Stimulated activated CD8-positive, alpha-beta memory T cell treated with anti-CD3 and anti-CD28 coated beads, Interleukin-12 subunit alpha, Interleukin-12 subunit beta, amount 100 ng/mL, for 24 hours (primary cell): ENCODE measurements around the gene NNMT.

Experiments used
- DNase-seq: peaks from one replicate; pipeline ENCODE4 v3.0.0-alpha.2; 2020; ENCODE audit errors: extremely low read depth

The NNMT gene

DNA sequence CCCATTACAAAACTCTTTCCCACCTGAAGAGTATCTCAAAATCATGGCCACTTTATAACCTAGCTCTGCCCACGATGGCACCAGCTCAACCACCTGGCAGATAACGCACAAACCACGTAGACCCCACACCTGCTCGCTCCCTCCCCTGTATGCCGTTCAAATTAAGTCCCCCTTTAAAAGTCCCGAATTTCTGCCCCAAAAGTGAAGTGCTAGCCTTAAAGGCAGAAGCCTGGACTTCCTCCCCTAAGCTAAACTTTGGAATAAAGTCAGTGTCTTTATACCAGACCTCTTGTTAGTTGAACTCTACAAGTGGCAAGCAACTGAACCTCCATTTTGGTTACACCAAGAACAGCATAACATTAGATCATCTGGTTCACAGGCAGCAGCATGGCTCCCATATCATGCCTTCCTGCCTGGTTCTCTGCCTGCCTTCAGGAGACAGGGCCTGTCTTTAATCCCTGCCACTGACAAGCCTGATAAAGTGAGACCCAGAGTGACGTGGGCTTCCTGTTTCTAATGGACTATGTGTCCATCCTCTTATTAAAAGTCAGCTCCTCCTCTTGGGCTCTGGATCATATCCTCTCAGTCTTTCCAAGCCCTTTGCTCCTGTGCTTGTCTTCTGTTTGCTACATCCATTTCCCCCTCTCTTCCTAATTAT is 32.6 kb upstream of the NNMT start:
- no peak for DNase-seq

DNA sequence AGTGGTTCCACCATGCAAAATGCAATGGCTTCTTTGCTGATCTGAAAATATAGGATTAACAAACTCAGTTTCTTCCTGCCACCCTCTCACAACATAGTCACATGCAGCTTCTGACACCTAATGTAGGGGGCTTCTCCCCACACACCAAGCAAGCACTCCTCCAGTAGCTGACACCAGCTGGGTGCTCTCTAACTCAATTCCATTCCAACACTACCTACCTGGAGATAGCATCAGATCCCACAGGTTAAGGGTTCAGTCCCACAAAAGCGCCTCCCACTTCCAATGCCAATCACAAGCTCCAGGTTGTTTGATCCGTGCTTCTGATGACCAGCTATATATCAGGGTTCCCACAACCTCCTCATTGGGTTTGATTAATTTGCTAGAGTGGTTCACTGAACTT is 31.8 kb upstream of the NNMT start:
- DNase-seq, result no peak

DNA sequence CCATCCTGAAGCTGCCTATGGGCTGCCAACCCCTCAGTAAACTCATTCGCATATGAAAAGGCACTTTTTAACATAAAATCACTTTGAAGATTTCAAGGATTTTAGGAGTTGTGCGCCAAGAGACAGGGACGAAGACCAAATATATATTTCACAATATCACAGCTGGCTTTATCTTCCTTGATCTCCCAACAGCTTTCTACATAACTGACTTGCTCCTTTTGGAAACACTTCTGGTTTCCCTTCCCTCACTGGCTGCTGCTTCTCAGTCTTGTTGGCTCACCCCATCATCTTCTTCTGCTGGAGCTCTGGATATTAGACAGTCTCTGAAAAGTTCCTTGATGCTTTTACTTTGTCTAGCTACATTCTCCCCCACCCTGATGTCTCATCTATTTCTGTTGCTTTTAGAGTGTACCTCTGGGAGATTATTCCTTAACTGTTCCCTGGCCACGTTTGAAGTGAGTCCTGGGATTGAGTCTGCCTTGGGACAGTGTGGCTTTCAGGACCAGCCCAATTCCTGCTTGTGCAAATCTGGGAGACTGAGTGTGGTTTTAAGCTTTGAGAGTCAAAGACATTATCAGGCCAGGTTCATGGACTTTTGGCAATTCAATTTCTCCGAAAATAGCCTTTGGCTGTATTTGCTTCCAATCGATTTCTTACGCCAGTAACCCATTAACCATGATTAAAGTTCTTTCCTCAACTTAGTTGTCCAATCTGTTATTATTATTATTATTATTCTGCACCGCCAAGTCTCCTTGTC is 30.9 kb upstream of the NNMT start:
- DNase-seq, result no peak

DNA sequence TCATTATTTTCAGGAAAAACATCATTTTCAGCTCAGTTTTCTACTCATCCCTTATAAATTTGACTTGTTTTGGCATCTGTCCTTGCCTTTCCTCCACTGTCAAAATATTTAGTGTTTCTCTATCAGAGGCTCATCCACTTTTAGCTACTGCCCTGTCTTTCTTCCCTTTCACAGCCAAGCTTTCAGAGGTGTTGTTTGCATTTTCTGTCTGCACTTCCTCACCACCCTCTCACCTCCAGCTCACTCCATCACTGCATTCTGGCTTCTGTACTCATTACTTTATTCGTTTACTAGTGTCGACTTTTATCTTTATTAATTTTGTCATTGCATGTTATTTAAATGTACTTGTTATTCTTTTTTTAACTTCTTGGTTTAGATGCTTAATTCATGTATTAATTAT is 26.7 kb upstream of the NNMT start:
- DNase-seq, result no peak

DNA sequence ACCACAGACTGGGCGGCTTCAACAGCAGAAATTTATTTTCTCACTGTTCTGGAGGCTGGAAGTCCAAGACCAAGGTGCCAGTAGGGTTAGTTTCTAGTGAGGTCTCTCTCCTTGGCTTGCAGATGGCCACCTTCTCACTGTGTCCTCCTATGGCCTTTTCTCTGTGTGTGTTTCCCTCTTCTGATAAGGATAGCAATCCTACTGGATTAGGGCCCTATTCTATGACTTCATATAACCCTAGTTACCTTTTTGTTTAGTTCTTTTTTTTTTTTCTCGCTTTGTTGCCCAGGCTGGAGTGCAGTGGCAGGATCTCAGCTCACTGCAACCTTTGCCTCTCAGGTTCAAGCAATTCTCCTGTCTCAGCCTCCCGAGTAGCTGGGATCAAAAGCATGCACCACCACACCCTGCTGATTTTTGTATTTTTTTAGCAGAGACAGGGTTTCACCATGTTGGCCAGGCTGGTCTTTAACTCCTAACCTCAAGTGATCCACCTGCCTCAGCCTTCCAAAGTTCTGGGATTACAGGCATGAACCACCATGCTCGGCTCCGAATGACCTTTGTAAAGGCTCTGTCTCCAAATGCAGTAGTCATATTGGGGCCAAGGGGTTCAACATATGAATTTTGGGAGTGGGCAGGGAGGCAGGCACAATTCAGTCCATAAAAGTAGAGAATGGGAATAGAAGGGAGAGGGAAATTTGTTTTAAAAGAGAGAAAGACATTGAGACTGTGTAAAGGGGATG is 25.5 kb upstream of the NNMT start:
- no peak for DNase-seq

DNA sequence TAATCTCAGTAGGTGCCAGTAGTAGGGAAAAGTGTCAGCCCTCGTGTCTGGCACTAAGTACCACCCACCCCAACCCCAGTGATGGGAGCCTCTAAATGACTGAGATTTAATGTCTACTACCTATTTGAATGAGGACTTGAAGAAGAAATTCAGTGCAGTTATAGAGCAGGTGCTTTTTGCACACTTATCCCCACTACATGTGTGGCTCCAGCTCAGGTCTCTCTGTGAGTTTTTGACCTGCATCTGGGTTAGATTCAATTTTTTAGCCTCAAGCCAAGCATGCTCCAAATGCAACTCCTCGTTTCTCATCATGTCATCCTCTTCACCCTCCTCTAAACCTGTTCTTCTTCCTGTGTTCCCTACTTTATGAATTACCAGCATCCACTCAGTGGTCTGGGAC is 24.9 kb upstream of the NNMT start:
- DNase-seq, result no peak

DNA sequence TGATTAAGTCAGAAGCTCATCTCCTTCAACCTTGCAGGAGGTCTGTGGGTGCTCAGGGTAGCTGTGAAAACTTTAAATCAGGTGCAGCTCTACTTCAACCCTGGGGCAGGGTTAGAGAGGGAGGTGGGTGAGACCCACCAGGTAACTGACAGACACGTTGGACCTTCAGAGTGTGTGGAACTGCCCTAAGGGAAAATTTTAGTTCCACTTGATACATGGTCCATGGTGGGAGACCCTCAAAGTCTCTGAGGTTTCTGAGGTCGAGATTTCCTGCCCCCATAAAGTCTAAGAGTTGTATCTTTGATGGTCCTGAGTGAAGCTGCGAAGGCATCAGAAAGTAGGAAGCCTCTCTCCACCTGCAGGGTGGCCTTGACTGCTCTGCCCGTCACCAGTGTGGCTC is 23.9 kb upstream of the NNMT start:
- no peak for DNase-seq

DNA sequence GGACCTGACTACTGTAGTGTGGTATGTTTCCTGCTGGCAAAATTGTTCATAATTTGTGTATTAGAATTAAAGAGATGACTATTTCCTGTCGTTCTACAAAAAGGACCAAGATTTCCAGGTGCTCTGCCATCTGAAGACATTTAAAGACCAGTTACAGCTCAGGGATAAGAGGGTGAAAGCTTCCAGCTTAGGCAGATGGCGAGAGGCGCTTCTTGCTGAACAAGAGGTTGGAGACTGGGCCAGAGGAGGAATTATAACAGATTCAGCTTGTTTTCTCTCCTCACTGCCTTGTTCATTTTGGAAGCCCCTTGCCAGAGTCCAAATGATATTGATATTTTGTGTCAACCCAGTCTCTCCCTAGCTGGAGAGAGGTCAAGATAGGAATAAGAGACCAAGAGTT is 23.1 kb upstream of the NNMT start:
- no peak for DNase-seq

DNA sequence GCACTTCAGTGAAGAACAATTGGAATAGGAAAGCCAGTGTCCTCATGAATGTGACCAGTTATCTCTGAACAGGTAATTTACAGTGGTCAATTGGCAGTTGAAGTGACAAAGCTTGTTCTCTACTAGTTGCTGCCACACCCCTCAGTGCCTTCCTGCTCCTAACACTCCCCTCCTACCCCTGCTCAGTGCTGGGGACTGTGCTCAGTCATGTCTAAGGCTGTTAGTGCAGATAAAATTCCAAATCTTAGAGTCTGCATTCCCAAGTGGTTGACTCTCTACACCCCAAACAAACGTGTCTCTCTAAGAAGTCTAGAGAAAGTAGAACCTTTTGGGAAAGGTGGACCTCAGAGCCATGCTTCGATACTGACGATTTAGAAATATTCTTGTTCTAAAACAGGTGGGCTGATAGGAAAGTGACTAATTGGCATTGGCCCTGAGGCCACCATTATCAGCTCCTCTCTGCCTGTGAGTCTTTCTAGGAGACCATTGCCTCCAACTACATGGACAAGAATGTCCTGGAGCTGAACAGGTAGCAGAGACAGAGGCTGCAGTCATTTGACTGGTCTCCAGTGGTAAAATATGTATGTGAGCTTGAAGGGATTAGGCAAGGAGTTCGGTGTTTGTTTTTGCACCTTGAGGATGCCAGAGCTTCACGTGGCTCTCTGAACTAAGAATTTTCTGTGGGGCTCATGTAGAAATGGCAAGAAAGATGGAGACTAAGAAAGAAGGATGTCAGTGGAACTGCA is 22.1 kb upstream of the NNMT start:
- no peak for DNase-seq

DNA sequence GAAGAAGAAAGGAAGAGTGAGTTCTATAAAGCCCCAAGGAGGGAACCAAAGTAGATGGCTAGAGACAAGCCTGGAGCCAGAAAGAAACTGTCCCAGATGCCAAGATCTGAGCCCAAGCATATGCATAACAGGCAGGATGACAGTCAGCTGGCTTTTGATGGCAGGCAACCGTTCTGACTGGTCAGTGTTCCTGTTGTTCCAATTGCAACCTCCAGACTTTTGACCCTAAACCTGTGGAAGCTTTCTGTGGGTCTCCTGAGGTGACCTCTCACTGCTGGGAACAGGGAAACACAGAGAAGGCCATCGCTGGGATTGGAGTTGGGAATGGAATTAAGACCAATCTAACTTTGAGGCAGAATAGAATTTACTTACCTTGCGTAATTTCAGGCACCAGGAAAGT is 21.6 kb upstream of the NNMT start:
- DNase-seq, result no peak

DNA sequence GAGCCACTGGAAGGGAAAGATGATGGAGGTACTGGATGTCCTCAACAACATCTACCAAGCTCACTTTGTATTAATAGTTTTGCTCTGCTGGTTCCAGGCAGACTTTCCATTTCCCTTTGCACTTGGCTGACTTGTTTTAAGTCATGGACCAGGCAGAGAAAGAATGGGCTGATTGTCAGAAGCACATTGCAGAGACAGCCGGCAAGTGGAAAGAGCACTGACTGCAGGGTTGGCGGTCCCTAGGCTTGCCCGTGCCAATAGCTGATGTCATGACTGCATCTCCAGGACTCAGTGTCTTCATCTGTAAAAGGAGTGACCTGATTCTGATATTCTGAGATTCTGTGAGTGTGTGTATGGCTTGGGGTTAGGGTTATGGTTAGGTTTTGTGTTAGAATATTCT is 20.9 kb upstream of the NNMT start:
- no peak for DNase-seq

DNA sequence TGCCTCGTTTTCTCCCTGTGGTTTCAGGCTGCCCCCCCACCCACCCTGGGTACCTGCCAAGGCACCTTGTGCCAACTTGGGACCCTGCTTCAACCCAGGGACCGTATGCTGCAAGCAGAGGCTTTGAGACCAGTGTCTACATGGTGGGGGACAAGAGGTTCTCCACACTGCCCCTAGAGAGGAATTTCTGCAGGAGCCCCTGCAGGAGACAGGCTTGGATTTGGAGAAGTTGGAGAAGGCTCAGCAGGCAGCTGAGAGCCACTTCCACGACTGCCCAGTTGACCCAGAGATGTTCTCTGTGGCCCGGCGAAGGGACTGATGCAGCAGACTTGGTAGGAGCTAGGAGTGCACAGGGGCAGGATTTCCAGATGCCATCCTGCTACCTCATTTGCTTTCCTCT is 20.1 kb upstream of the NNMT start:
- no peak for DNase-seq

DNA sequence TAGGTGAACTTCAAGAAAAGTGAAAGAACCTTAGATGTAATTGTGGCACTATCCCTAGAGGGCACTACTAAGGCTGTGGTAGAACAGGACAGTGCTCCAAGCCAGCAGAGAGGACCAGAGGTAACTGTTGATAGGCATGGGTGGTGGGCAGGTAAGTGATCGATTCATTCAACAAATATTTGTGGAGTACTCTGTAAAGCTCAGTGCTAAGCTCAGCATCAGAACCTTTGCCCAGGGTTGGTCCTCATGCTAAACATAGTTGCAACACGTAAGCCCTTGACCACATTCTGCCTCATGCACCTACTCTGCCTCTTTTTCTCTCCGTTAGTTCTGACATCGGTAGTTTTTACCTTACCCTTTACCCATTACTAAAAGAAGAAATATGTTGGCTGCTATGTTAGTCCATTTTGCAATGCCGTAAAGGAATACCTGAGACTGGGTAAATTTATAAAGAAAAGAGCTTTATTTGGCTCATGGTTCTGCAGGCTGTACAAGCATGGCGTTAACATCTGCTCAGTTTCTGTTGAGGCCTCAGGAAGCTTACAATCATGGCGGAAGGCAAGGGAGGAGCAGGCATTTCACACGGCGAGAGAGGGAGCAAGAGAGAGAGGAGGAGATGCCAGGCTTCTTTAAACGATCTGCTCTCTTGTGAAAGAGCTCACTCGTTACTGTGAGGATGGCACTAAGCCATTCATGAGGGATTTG is 18.4 kb upstream of the NNMT start:
- DNase-seq, result no peak

DNA sequence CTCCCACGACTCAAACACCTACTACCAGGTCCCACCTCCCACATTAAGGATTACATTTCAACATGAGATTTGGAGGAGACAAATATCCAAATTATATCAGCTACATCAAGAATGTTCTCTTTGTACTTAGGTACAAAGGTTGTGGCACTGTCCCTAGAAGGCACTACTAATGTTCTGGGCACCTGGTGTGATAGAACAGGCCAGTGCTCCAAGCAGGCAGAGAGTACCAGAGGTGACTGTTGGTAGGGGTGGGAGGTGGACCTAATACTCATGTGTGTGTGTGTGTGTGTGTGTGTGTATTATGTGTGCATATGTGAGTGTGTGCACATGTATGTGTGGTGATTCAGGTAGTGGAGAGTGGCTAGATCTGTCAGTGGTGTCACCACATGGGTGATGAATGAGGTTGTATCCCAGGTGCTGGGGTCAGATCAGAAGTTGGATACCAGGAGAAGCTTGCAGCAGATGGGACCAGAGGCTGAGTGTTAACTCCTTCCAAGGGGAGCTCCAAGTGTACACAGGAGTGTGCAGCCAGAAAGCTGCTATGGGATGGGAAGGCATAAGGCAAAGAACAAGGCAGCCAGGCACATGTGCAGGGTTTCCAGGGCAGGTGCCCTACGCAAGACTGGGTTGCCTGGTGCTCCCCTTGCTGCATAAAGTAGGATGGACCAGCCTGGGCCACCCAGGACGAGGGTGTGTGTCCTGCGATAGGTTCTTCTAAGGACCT is 17.7 kb upstream of the NNMT start:
- no peak for DNase-seq

DNA sequence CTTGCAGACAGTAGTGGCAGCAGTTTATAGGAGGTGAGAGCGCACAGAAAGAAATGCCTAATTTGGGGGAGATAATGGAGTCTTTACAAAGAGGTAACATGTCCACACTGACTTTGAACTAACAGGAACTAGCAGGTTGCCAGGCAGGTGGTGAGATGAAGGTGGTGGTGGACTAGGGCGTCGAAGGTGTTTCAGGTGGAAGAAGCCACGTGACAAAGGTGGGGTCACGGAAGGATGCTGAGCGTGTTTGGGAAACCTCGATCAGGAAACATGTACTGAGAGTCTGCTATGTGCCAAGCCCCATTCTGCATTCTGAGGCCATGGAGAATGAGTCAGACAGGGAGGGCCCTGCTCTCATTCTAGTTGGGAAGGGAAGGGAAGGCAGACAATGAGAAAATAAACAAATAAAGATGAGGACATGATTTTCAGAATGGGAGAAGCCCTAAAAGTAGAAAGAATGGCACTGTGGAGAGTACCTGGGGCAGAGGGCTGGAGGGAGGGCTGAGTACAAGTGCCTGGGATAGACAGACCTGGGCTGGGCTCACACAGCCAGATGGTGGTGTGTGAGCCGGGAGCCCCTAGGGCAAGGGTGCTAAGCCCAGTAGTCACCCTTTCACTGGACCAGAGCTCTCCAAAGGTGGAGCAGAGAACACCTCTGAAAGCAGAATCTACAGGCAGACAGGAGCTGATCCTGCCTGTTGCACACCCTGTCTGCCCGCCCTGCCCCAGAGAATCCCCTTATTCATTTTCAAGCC is 16.2 kb upstream of the NNMT start:
- DNase-seq, result no peak

DNA sequence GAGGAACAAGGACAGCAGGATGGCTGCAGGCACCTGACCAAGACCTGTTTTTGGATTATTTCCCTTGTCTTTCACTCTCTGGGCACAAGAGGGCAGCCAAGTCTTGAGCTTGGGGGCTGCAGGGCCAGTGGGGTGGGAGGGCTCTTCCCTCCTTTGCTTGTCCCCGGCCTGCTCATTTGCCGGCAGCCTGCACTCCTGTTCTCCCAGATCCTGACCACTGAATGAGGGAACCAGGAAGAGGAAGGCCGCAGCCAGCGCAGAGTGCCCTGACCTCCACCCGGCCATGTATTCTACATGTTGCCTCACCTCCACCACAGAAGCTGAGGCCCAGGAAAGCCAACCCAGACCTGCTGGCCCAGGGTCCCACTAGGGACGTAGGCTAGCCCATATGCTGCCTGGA is 15.5 kb upstream of the NNMT start:
- DNase-seq, result no peak

DNA sequence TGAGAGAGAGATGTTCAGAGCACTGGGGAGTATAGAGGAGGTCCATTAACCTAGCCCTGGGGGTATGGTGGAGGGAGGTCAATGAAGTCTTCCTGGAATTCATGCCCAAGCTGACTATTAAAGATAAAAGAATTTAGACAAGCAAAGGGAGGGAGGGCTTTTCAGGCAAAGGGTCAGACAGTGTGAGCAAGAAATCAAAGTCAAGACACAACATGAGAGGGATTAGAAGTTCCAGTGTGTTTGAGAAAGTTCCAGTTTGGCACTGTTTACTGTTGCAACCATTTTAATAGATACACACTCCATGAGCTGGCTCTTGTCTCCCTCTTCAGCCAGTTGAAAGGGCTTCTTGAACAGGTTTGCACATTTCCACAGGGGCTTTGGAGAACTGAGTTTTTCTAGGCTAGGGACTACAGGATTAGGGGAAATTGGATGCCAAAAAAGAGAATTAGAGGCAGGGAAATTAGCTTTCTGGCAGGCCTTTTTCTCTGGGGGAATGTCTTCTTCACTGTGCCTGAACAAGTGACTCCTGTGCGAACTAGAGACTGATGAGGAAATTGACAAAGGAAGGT is 14.7 kb upstream of the NNMT start:
- DNase-seq, result no peak

DNA sequence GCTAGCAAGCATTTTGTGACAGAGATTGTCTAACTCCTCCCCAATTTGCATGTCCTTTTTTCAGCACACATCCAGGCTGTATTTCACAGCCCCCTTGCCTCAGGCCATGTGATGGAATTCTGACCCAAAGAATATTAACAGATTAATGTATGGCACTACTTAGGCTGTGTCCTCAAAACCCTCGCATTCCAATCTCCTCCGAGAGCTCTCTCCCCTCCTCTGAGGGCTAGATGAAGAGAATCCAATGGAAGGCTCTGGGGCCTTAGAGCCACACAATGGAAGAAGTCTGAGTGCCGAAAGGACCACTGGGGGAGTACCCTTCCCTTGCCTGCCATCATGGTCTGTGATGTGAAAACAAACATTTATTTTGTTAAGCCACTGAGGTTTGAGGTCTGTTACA is 13.7 kb upstream of the NNMT start:
- no peak for DNase-seq

DNA sequence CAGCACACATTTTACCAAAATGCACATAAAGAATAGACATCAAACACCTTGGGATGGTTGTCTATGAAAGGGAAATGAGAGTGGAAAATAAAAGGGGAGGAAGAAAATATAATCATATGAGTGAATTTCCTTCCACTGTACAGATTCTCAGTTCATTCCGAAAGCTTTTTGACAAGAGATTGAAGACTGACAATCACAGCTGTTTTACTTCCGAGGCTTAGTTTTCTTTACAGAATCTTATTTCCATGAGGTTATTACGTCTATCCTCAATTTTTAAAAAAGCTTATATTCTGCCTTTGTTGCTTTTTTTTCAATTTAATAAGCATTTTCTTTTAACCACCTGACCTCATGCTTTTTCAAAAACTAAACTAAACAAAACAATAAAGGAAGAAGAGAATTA is 12.8 kb upstream of the NNMT start:
- no peak for DNase-seq

DNA sequence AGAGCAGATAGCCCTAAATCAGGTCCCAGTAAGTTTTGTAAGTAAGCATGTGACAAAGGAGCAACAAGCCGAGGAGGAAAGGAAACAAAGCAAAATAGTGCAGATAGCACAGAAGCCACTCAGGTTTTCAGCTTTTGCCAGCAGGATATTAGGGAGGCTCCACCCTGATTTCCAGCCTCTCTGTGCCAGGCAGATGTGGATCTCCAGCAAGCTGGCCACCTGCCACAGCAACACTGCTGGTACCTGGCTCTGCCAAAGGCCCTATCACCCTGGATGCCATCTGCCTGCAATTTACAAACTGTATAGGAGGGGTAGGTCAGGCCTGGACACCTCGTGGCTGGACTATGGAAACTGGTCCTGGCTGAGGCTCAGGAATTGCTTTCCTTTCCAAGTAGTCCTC is 12.2 kb upstream of the NNMT start:
- DNase-seq, result no peak
